Astrocyte of the spinal cord (primary cell): Measurements from ENCODE around the gene SLC38A3.

Source experiments
- DNase-seq: peaks from one replicate; pipeline ENCODE4 v3.0.0; 2011; ENCODE audit warnings: low read depth, low spot score
- H3K4me3 ChIP-seq: 2 replicates; pipeline ENCODE4 v1.5.1; 2011; ENCODE audit warnings: low read depth, mild to moderate bottlenecking, low read length, moderate library complexity
- in situ Hi-C: cut with HindIII; loops from 2 replicates; pipeline ENCODE4 v1.10.0; 2017; ENCODE audit warnings: low sequenced_read_pairs
- TF ChIP-seq, protein P1 (sequence below): IDR thresholded peaks from 2 replicates; pipeline ENCODE4 v1.5.1; 2012; ENCODE audit warnings: low read depth, mild to moderate bottlenecking, low read length, inconsistent platforms

The SLC38A3 gene

DNA sequence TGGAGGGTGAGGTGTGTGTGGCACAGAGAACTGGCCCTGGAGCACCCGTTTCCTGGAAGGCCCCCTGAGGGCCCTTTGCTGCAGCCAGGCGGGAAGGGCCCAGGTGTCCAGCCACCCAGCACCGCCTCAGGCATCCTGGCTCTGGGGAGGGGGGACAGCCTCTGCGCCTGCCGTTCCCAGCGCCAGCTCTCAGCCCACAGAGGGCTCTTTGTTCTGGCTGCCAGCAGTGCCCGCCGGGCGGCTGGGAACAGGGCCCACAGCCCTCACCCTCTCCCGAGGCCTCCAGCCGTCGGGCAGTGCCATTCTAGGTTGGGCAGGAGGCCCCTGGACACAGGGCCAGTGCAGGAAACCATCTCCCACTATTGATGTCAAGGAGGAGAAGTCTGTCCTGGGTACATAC is 8.3 kb downstream of the SLC38A3 start:
- DNase-seq = no peak
- no peak overlapping the region for H3K4me3 ChIP-seq
- TF ChIP-seq, protein P1, sequence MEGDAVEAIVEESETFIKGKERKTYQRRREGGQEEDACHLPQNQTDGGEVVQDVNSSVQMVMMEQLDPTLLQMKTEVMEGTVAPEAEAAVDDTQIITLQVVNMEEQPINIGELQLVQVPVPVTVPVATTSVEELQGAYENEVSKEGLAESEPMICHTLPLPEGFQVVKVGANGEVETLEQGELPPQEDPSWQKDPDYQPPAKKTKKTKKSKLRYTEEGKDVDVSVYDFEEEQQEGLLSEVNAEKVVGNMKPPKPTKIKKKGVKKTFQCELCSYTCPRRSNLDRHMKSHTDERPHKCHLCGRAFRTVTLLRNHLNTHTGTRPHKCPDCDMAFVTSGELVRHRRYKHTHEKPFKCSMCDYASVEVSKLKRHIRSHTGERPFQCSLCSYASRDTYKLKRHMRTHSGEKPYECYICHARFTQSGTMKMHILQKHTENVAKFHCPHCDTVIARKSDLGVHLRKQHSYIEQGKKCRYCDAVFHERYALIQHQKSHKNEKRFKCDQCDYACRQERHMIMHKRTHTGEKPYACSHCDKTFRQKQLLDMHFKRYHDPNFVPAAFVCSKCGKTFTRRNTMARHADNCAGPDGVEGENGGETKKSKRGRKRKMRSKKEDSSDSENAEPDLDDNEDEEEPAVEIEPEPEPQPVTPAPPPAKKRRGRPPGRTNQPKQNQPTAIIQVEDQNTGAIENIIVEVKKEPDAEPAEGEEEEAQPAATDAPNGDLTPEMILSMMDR = no peak
- in situ Hi-C loops = no loop called here

DNA sequence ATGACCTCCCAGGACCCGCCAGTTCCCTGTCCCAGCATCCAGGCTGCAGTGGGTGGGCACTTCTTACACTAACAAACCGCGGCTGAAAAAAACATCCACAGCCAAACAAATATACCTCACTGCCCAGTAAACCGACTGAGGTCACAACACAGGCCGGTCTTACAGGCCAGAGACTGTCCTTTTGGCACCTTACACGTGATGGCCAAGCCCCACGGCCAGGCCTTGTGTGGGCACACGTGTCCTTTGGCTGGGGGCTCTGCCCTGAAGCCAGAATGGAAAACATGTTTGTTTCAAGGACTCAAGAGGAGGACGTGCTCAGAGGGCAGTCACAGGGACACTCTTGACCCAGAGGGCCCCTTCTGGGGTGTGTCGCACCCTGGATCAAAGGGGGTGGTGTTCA is 9.8 kb downstream of the SLC38A3 start:
- in situ Hi-C loops = no loop called here
- no peak overlapping the region for H3K4me3 ChIP-seq
- DNase-seq = no peak
- TF ChIP-seq, protein P1 = no peak

DNA sequence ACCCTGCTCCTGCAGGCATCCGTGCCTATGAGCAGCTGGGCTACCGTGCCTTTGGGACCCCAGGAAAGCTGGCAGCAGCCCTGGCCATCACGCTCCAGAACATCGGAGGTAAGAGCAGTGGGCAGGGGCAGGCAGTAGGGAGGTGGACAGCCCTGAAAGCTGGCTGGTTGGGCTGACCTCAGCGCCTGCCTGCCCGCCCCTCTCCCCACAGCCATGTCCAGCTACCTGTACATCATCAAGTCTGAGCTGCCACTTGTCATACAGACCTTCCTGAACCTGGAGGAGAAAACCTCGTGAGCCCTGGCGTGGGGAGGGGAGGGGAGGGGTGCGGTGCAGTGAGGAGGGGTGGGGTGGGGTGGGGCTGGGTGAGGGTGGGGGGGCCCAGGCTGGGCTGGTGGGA is 10.5 kb downstream of the SLC38A3 start:
- no peak for DNase-seq
- in situ Hi-C loops = no loop called here
- TF ChIP-seq, protein P1 = no peak
- no peak overlapping the region for H3K4me3 ChIP-seq

DNA sequence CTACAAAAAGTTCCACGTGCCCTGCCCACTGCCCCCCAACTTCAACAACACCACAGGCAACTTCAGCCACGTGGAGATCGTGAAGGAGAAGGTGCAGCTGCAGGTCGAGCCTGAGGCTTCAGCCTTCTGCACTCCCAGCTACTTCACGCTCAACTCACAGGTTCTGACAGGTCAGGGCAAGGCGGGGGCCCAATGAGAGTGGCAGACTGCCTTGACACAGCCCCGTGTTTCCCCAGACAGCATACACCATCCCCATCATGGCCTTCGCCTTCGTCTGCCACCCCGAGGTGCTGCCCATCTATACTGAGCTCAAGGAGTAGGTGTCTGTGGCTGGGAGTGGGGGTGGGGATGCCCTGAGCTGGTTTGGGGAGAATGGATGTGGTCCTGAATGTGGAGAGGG is 12.6 kb downstream of the SLC38A3 start:
- H3K4me3 ChIP-seq = no peak overlapping the region
- no peak for DNase-seq
- in situ Hi-C loops = no loop called here
- TF ChIP-seq, protein P1 = no peak

DNA sequence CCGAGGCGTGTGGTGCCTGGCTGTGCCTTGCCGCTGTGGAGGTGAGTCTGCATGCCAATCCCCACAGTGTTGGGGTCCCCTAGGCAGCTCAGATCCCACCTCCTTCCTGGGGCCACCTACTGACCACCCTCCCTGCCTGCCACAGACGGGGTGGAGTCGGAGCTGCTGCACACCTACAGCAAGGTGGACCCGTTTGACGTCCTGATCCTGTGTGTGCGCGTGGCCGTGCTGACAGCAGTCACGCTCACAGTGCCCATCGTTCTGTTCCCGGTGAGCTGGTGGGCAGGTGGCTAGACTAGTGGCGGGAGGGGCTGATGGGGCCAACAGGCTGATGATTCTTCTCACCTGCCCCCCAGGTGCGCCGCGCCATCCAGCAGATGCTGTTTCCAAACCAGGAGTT is 13.4 kb downstream of the SLC38A3 start:
- TF ChIP-seq, protein P1 = no peak
- in situ Hi-C loops = no loop called here
- DNase-seq = no peak
- no peak overlapping the region for H3K4me3 ChIP-seq

DNA sequence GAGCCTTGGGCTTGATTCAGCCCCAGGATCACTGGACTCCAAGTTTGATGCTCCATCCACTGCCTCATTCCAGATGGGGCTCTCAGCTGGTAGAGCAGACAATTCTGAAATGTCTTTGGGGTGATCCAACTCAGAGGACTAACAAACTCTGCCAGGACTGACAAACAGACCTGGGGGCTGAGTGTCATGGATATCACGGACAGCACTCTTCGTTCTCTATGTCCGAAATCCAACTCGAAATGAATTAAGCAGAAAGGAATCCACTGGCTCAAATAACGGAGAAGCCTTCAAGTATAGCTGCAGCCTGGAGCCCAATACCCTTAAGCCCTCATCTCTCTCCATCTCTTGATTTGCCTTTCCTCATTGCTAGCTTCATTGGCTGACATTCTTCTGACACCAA is 14.2 kb downstream of the SLC38A3 start:
- TF ChIP-seq, protein P1 = no peak
- no peak overlapping the region for H3K4me3 ChIP-seq
- no peak for DNase-seq
- in situ Hi-C loops = no loop called here

DNA sequence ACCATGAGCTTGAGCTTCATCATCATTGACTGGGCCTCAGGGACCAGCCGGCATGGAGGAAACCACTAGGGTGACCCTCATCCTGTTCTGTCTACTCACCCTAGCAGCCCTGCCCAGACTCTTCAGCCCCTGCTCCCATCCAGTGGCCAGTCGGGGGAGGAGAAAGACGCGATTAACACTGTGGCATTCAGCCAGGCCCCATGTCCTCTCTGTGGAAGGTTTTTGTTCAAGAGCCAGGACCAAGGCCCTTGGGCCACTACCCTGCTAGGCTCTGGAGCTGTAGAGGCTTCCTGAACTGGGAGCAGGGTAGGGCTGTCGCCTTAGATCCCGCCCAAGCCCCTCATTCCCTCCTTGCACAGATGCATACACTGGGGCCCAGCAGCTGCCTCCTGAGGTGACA is 15.0 kb downstream of the SLC38A3 start:
- in situ Hi-C loops = no loop called here
- TF ChIP-seq, protein P1 = no peak
- no peak for DNase-seq

More for the DNA sequence above, 15.0 kb downstream of the SLC38A3 start:
- no peak overlapping the region for H3K4me3 ChIP-seq
